Peyer's patch (tissue), 4 donors: ENCODE results near the gene OLFML2A. TPM values are rescaled to one million over a fixed set of nuclear protein-coding genes. Genes with fewer than 3 reads are reported as not detected.

Experiments
- DNase-seq, 3 donors: peaks; one replicate each; pipeline ENCODE4 v3.0.0-alpha.2; 2017 to 2019
- H3K27ac ChIP-seq, 4 donors: fragments of 200-600 bp; sonication (generic); one replicate each; pipeline ENCODE4 v1.5.1; 2016 to 2019
- H3K27me3 ChIP-seq, 2 donors: fragments of 200-600 bp; sonication (generic); one replicate each; pipeline ENCODE4 v1.5.1; 2019
- H3K36me3 ChIP-seq, 3 donors: fragments of 200-600 bp; sonication (generic); one replicate each; pipeline ENCODE4 v1.5.1; 2016 to 2019
- H3K4me1 ChIP-seq, 4 donors: fragments of 200-600 bp; sonication (generic); one replicate each; pipeline ENCODE4 v1.5.1; 2016 to 2019
- H3K4me3 ChIP-seq, 4 donors: fragments of 200-600 bp; sonication (generic); 1 replicate in 3 of 4; 2 replicates in 1 of 4; pipeline ENCODE4 v1.5.1; 2016 to 2019; ENCODE audit warnings: mild to moderate bottlenecking in 1 of 4
- H3K9me3 ChIP-seq, 4 donors: fragments of 200-600 bp; sonication (generic); one replicate each; pipeline ENCODE4 v1.5.1; 2016 to 2019; ENCODE audit warnings: mild to moderate bottlenecking in 1 of 4
- CTCF ChIP-seq, 6 experiments: fragments of 450-650 bp in 4 of 6; fragments of 200-600 bp in 2 of 6; sonication (generic) in 1 of 6; IDR thresholded peaks; one replicate each; pipeline ENCODE4 v1.5.1; 2017 to 2019; ENCODE audit warnings: antibody characterized with exemption in 6 of 6, mild to moderate bottlenecking in 3 of 6, moderate library complexity in 1 of 6
- POLR2A ChIP-seq, 2 donors: fragments of 450-650 bp; IDR thresholded peaks; one replicate each; pipeline ENCODE4 v1.5.1; 2017; ENCODE audit warnings: antibody characterized with exemption in 2 of 2, mild to moderate bottlenecking in 2 of 2, moderate library complexity in 2 of 2
- total RNA-seq, 4 donors: library from RNA; depleted of rRNA; stranded (reverse); fragments of >200 nt; gene quantifications; one replicate each; pipeline ENCODE4 v1.1.0, GENCODE V29; 2016

Gene OLFML2A
- total RNA-seq, 4 donors from 2014 or later, result 0.88 to 10.0 (median 8.7) TPM

GRCh38 chr9:124773473-124774128 is 3.3 kb upstream of the OLFML2A start:
- no peaks in the 10 kb centered on the region for H3K9me3 ChIP-seq
- no peak overlapping the region for H3K4me3 ChIP-seq
- TF ChIP-seq CTCF (IDR thresholded peaks at IDR 0.05) (no peak), POLR2A (IDR thresholded peaks at IDR 0.05) (no peak)
- no peaks in the 10 kb centered on the region for H3K36me3 ChIP-seq
- peaks cover 0 to 25% (median 20%) of the 10 kb centered on the region in 4 donors for H3K4me1 ChIP-seq
- DNase-seq, result no peak
- peaks cover 0 to 4% of the 10 kb centered on the region in 2 donors for H3K27me3 ChIP-seq
- no peak overlapping the region for H3K27ac ChIP-seq

GRCh38 chr9:124774129-124774978 is 2.6 kb upstream of the OLFML2A start:
- peaks cover 0 to 32% (median 20%) of the 10 kb centered on the region in 4 donors for H3K4me1 ChIP-seq
- no peak overlapping the region for H3K27ac ChIP-seq
- DNase-seq, result peak; percentile 82 to 92 (median 88)
- H3K36me3 ChIP-seq, result no peaks in the 10 kb centered on the region
- H3K27me3 ChIP-seq, result peaks cover 0 to 4% of the 10 kb centered on the region in 2 donors
- H3K9me3 ChIP-seq, result no peaks in the 10 kb centered on the region
- no peak overlapping the region for H3K4me3 ChIP-seq
- TF ChIP-seq POLR2A (IDR thresholded peaks at IDR 0.05) (no peak), CTCF (IDR thresholded peaks at IDR 0.05) (peak; percentile 68 to 85 (median 81))

- Histone ChIP-seq H3K27me3 (peaks cover 0 to 4% of the 10 kb centered on the region in 2 donors), H3K27ac (peak overlapping the region in 3 of 4 donors; percentile 57 to 62 (median 61)), H3K4me1 (peaks cover 0 to 24% (median 8%) of the 10 kb centered on the region in 4 donors), H3K9me3 (no peaks in the 10 kb centered on the region), H3K4me3 (peak overlapping the region; percentile 32 to 64 (median 54)), H3K36me3 (no peaks in the 10 kb centered on the region)
- no peak for DNase-seq
- TF ChIP-seq CTCF (IDR thresholded peaks at IDR 0.05) (no peak), POLR2A (IDR thresholded peaks at IDR 0.05) (no peak)
Measured at GRCh38 chr9:124776618-124776953, 347 bp upstream of the OLFML2A start.

- Histone ChIP-seq H3K27ac (peak overlapping the region in 2 of 4 donors; percentile 50 to 52), H3K36me3 (no peaks in the 10 kb centered on the region), H3K4me3 (no peak overlapping the region), H3K9me3 (no peaks in the 10 kb centered on the region), H3K27me3 (peaks cover 0 to 4% of the 10 kb centered on the region in 2 donors), H3K4me1 (peaks cover 0 to 24% (median 8%) of the 10 kb centered on the region in 4 donors)
- TF ChIP-seq POLR2A (IDR thresholded peaks at IDR 0.05) (no peak), CTCF (IDR thresholded peaks at IDR 0.05) (no peak)
- peak in 1 of 3 donors; percentile 10 for DNase-seq
Measured at GRCh38 chr9:124778575-124779367, 1.8 kb downstream of the OLFML2A start.

GRCh38 chr9:124779368-124780059 is 2.6 kb downstream of the OLFML2A start:
- H3K27me3 ChIP-seq, result peaks cover 0 to 4% of the 10 kb centered on the region in 2 donors
- no peak overlapping the region for H3K4me3 ChIP-seq
- H3K27ac ChIP-seq, result peak overlapping the region in 2 of 4 donors; percentile 50 to 53
- no peaks in the 10 kb centered on the region for H3K36me3 ChIP-seq
- DNase-seq, result peak in 2 of 3 donors; percentile 30 to 45
- H3K4me1 ChIP-seq, result peaks cover 0 to 24% (median 8%) of the 10 kb centered on the region in 4 donors
- TF ChIP-seq POLR2A (IDR thresholded peaks at IDR 0.05) (no peak), CTCF (IDR thresholded peaks at IDR 0.05) (no peak)
- no peaks in the 10 kb centered on the region for H3K9me3 ChIP-seq
